Dendritic cell treated with granulocyte-macrophage colony-stimulating factor and Interleukin-4, amounts not matched to agents 40 ng/mL and 50 ng/mL, for 4 days (primary cell): ENCODE data around the gene ZNF319.
"Not testable (repeated sequence)": the region's sequence is repeated elsewhere in the genome, so short reads cannot be mapped to it uniquely, and the experiment has no call there.

Experiments used
- H3K27ac Mint-ChIP-seq: one replicate; pipeline ENCODE4 v1.8.0; 2022; ENCODE audit warnings: mild to moderate bottlenecking, mixed read lengths
- H3K27me3 Mint-ChIP-seq: one replicate; pipeline ENCODE4 v1.8.0; 2022; ENCODE audit warnings: mild to moderate bottlenecking, mixed read lengths
- H3K36me3 Mint-ChIP-seq: one replicate; pipeline ENCODE4 v1.8.0; 2022; ENCODE audit warnings: low read depth, mixed read lengths
- H3K4me1 Mint-ChIP-seq: one replicate; pipeline ENCODE4 v1.8.0; 2022; ENCODE audit warnings: low read depth, mixed read lengths
- H3K4me3 Mint-ChIP-seq: one replicate; pipeline ENCODE4 v1.8.0; 2022; ENCODE audit warnings: mild to moderate bottlenecking, moderate library complexity, mixed read lengths
- H3K9me3 Mint-ChIP-seq: one replicate; pipeline ENCODE4 v1.8.0; 2022; ENCODE audit warnings: mixed read lengths
- intact Hi-C: fragments of 100-400 bp; cut with micrococcal nuclease; formaldehyde crosslinking; loops from one replicate; pipeline ENCODE4 v1.15.0; 2022

The ZNF319 gene

DNA sequence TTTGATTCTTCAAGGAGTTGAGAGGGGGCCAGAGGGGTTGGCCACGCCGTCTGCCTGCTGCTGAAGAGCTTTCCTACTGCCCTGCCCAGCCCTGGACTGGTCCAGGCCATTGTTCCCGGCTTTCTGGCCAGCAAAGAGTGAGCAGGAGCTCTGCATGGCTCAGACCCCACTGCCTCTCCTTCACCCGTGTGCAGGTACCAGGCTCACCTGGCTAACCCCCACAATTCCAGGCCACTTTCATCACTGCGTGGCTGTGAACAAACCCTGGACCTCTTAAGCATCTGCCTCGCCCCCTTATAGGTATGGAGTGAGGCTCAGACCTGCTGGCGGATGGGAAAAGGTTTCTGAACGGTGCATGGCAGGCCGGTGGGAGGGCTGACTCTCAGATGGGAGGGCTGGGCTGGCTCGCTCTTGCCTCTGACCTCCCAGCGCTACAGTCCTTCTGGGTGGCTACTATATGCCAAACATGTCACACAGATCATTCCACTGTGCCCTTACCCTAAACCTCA is 8.9 kb downstream of the ZNF319 start:
- no peak overlapping the region for H3K27ac Mint-ChIP-seq
- intact Hi-C loops, result no loop called here
- H3K4me3 Mint-ChIP-seq, result no peak overlapping the region
- H3K27me3 Mint-ChIP-seq, result peaks cover 9% of the 10 kb centered on the region
- peaks cover 29% of the 10 kb centered on the region for H3K4me1 Mint-ChIP-seq
- H3K9me3 Mint-ChIP-seq, result no peaks in the 10 kb centered on the region
- H3K36me3 Mint-ChIP-seq, result peaks cover 40% of the 10 kb centered on the region

DNA sequence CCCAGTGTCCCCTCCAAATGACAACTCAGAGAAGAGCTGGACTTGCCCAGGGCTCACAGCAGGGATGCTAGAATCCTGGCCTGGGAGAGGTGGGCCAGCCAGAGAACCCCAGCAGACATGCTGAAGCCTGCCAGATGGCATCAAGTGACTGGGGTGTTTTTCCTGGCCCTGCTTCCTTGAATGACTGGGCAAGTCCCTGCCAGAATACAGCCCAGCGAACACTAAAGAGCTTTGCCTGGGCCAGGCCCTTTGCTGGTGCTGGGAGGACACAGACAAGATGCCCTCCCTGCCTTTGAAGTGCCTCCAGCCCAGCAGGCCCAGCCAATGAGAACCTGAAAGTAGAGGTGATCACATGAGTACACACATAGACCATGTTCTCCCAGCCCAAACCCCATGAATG is 11.5 kb downstream of the ZNF319 start:
- Mint-ChIP-seq H3K4me3 (no peak overlapping the region), H3K27me3 (peaks cover 33% of the 10 kb centered on the region), H3K36me3 (peaks cover 14% of the 10 kb centered on the region), H3K9me3 (no peaks in the 10 kb centered on the region), H3K4me1 (peaks cover 16% of the 10 kb centered on the region), H3K27ac (no peak overlapping the region)
- intact Hi-C loops, result no loop called here

DNA sequence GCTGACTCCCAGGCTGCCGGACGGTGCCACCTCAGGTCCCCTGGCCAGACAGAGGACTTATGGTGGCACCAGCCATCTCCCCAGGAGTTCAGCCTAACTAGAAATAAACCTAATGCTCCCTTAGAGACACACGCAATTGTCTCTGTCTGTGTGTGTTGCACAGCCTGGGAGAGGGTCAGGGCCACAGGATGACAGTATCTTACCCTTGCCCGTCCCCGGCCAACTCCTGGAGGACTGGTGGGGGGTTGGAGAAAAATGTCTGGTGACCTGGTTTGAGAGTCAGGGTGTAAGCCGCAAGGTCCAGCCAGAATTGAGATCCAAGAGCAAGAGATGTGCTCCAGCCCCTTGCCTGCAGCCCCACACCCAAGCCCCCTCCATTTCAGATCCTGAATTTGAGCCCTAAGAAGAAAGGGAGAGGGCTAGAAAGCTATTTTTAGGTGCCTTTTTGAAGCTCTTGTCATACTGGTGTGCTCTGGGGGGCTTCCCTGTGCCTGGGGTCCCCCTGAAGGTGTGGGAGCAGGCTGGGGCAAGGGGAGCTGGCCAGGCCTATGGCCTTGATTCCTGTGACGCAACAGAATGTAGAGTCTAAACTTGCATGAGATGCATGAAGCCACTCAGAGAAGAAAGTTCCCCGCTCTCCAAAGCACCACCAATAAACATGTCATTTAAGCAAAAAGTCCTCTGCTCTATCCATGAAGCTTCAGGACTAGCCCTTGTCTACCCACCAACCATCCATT is 12.9 kb downstream of the ZNF319 start:
- Mint-ChIP-seq H3K27ac (no peak overlapping the region), H3K27me3 (peaks cover 37% of the 10 kb centered on the region), H3K4me1 (peaks cover 12% of the 10 kb centered on the region), H3K9me3 (no peaks in the 10 kb centered on the region), H3K36me3 (peaks cover under 1% of the 10 kb centered on the region), H3K4me3 (no peak overlapping the region)
- intact Hi-C loops, result no loop called here

DNA sequence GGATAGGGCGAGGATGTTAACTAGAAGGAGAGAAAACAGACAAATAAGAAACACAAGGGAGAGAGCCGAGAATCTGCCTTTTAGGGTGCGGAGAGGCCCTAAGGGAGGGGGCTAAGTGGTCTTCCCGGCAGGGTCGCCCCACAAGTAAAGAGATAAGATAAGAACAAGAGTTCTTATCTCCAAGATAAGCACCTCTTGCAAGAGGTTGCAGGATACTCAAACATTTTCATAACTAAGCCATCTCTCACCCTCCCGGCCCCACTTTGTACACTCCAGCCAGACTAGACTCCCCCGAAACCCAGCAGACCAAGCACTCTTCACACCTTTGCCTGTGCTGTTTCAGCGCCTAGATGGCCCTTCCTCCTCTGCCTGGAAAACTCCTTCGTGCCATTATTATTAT is 14.3 kb downstream of the ZNF319 start:
- H3K4me3 Mint-ChIP-seq, result no peak overlapping the region
- intact Hi-C loops, result no loop called here
- H3K4me1 Mint-ChIP-seq, result peaks cover 12% of the 10 kb centered on the region
- no peaks in the 10 kb centered on the region for H3K9me3 Mint-ChIP-seq
- H3K27ac Mint-ChIP-seq, result no peak overlapping the region
- H3K27me3 Mint-ChIP-seq, result peaks cover 39% of the 10 kb centered on the region
- no peaks in the 10 kb centered on the region for H3K36me3 Mint-ChIP-seq

DNA sequence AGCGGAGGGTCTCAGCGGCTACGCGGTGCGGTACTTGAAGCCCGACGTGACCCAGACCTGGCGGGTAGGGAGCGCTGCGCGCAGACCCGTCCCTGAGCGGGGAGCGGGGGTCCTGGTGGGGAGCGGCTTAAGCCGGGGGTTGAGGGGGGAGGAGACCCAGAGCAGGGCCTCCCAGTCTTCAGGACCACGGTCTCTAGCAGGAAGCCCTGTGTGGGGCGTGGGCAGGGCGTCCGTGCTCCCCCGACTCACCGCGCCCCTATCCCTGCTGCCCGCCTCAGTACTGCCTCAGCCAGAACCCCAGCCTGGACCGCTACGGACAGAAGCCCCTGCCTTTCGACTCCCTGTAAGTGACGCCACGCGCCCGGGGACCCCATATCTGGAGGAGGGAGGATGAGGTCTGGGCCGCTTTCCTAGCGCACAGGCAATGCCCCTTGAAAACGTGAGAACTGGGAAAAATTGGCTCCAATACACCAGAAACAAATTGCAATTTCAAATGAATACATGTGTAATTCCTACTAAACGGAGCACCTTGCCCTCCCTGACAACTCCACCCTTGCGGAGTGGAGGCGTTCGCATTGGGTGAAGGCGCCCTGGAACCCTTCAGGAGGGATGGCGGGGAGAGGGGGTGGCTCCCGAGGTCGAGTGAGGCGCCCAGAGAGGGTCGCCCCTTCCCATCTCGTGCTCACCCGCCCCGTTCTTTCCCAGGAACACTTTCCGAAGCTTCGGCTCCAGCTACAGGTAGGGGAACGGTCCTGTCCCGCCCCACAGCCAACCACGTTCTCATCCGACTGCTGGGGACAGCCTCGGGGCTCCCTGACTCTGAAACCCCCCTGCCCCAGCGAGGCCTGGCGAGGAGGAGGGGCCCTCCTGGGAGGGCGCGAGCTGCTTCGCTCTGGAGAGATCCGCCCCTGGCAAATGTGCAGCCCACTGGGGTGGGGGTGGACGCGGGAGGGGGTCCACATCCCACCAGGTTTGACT is 15.0 kb downstream of the ZNF319 start:
- intact Hi-C loops, result no loop called here
- H3K4me1 Mint-ChIP-seq, result peaks cover 12% of the 10 kb centered on the region
- peaks cover 42% of the 10 kb centered on the region for H3K27me3 Mint-ChIP-seq
- H3K36me3 Mint-ChIP-seq, result no peaks in the 10 kb centered on the region
- peak overlapping the region; percentile 16 for H3K27ac Mint-ChIP-seq
- H3K4me3 Mint-ChIP-seq, result peak overlapping the region; percentile 76
- no peaks in the 10 kb centered on the region for H3K9me3 Mint-ChIP-seq

DNA sequence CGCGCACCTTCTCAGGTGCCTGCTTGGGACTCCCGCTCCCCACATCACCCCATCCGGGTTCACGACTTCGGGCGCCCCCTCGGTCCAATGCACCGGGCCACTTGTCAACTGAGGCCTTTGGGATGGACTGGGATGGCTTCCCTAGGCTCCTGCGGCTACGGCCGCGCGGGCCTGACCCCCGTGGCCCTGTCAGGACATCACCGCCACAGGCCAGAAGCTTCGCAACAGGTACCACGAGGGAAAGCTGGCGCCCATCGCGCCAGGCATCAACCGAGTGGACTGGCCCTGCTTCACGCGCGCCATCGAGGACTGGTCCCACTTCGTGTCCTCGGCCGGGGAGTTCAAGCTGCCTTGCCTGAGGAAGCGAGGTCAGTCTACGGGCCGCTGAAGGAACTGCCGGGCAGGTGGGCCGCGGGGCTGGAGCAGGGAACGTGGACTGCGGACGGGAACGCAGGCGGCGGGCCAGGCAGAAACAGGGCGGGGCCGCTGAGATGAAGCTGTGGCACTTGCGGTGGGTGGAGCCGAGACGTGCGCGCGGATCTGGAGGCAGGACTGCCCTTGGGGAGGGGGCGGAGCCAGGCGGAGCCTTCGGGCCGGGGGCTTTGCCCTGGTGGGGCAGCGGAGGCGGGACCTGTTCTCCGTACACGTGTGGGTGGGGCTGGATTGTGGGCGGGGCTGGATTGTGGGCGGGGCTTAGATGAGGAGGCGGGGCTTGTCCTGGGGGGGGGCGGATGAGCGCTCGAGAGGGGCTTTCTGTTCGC is 15.8 kb downstream of the ZNF319 start:
- H3K4me3 Mint-ChIP-seq, result peak overlapping the region; percentile 76
- H3K27ac Mint-ChIP-seq, result peak overlapping the region; percentile 16
- H3K36me3 Mint-ChIP-seq, result no peaks in the 10 kb centered on the region
- H3K4me1 Mint-ChIP-seq, result peaks cover 12% of the 10 kb centered on the region
- no peaks in the 10 kb centered on the region for H3K9me3 Mint-ChIP-seq
- intact Hi-C loops, result no loop called here
- peaks cover 42% of the 10 kb centered on the region for H3K27me3 Mint-ChIP-seq

DNA sequence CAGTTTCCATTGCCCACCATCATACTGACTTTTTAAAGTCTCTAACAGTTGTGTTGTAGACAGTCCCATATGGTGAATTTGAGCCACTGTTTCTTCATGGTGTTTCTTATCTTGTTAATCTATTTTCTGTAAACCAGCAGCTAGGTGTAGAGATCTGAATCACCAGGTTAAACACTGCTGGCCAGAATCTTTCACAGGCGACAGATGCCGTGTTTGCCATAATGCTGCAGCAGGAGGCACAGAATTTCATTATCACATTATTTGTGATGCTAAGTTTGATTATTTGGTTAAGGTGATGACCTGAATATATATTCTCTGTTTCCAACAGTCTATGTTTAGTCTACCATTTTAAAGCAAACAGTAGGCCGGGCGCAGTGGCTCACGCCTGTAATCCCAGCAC is 18.1 kb downstream of the ZNF319 start:
- Mint-ChIP-seq H3K36me3 (no peaks in the 10 kb centered on the region), H3K4me1 (peaks cover 12% of the 10 kb centered on the region), H3K27ac (no peak overlapping the region), H3K27me3 (peaks cover 37% of the 10 kb centered on the region), H3K4me3 (no peak overlapping the region), H3K9me3 (no peaks in the 10 kb centered on the region)
- intact Hi-C loops, result no loop called here

DNA sequence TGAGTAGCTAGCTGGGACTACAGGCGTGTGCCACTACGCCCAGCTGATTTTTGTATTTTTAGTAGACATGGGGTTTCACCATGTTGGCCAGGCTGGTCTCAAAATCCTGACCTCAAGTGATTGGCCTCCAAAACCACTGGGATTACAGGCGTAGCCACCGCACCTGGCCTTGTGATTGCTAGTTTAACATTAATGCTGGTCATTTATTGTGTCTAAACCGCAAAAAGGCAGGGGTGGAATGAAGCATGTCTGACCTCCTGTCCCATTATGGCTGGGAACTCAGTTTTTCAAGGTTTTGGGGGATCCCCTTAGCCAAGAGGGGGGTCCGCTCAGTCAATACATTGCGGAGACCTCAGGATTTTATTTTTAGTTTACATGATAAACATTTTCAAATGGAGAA is 18.8 kb downstream of the ZNF319 start:
- H3K36me3 Mint-ChIP-seq, result no peaks in the 10 kb centered on the region
- intact Hi-C loops, result no loop called here
- peaks cover 33% of the 10 kb centered on the region for H3K27me3 Mint-ChIP-seq
- no peaks in the 10 kb centered on the region for H3K9me3 Mint-ChIP-seq
- H3K4me1 Mint-ChIP-seq, result peaks cover 12% of the 10 kb centered on the region
- H3K27ac Mint-ChIP-seq, result no peak overlapping the region
- no peak overlapping the region for H3K4me3 Mint-ChIP-seq

DNA sequence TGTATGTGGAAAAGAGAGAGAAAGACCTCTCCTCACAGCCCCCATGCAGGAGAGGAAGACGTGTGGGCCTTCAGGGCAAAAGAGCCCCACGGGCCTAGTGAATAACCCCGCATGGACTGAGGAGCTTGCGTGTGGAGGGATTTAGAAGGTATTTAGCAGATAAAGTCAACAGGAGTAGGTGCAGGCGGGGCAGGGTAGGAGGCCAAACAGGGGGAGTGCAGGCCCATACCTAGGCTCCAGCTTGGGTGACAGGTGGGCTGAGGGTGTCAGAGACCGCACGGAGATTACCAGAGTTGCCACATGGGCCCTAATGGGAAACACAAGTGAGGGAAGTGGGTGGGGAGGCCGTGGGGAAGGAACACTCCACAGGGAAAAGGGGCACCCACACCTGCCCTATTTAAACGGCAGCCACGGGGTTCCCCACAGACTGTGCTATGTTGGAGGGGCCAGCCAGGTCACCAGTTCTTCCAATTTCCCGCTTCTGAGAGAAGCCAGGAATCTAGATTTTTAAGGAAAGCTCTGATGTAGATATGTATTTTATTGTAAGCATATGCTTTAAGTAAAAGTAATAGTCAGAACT is 21.4 kb downstream of the ZNF319 start:
- H3K9me3 Mint-ChIP-seq, result no peaks in the 10 kb centered on the region
- peaks cover 11% of the 10 kb centered on the region for H3K27me3 Mint-ChIP-seq
- intact Hi-C loops, result no loop called here
- no peak overlapping the region for H3K27ac Mint-ChIP-seq
- peaks cover under 1% of the 10 kb centered on the region for H3K4me1 Mint-ChIP-seq
- no peak overlapping the region for H3K4me3 Mint-ChIP-seq
- H3K36me3 Mint-ChIP-seq, result no peaks in the 10 kb centered on the region

DNA sequence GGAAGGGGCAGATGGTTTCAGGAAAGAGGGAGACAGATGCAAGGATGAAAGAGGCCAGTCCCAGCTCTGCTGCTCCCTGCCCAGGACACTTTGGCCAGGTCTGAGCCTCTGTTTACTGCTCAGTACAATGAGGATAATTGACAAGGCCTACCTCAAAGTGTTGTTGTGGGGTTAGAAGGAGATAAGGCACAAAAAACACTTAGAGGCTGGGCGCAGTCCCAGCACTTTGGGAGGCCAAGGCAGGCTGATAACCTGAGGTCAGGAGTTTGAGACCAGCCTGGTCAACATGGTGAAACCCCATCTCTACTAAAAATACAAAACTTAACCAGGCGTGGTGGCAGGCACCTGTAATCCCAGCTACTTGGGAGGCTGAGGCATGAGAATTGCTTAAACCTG is 22.4 kb downstream of the ZNF319 start:
- H3K9me3 Mint-ChIP-seq, H3K4me3 Mint-ChIP-seq, H3K27me3 Mint-ChIP-seq, H3K4me1 Mint-ChIP-seq, H3K27ac Mint-ChIP-seq, intact Hi-C loops, H3K36me3 Mint-ChIP-seq: not testable (repeated sequence)

DNA sequence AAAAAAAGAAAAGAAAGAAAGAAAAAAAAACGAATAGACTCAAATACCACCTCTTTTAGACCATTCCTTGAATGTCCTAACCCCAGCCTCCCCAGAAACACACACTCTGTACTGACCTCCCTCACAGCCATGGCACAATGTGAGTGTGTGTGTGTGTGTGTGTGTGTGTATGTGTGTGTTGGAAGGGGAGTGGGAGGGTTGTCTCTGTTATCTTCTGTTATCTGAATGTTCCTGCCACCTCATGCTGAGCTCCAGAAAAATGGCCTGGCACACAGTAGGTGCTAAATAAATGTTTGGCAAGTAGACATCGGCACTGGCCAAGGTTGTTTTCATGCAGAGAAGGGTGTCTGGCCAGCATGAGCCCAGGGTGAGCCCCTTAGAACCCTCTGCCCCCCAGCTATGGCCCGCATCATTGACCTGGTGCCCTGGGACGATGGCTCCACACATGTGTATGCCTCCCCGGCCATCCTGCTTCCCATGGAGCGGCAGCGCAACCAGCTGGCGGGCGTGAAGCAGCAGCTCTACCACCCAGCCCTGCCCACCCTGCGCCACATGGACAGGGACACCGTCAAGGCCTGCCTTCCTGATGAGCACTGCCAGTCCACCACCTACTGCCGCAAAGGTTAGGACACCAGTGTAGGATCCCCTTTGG is 22.9 kb downstream of the ZNF319 start:
- H3K4me3 Mint-ChIP-seq, result no peak overlapping the region
- H3K27me3 Mint-ChIP-seq, result peaks cover 4% of the 10 kb centered on the region
- H3K36me3 Mint-ChIP-seq, result no peaks in the 10 kb centered on the region
- no peaks in the 10 kb centered on the region for H3K4me1 Mint-ChIP-seq
- intact Hi-C loops, result no loop called here
- H3K9me3 Mint-ChIP-seq, result no peaks in the 10 kb centered on the region
- no peak overlapping the region for H3K27ac Mint-ChIP-seq

DNA sequence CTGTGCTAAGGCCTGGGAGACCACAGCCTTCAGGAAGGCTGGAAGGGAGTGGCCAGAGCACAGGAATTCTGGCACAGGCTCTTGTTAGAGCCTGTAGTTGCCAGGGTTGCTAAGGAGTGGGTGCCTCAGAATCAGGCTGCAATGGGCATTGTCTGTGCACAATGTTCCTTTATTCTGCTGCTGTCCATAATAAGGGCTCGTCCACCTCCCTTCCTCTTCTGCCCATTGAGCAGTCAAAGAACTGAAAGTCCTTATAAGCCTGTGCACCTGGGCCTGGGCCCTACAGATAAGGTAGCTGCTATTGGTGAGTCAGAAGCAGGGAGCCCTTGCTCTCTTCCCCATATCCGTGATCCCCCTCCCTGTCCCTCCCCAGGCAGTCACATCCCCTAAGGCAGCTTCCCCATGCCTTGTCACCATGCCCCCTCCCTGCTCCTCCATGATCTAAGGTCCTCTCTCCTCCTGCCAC is 24.1 kb downstream of the ZNF319 start:
- Mint-ChIP-seq H3K4me3 (no peak overlapping the region), H3K4me1 (no peaks in the 10 kb centered on the region), H3K27me3 (peaks cover 3% of the 10 kb centered on the region), H3K27ac (no peak overlapping the region), H3K36me3 (no peaks in the 10 kb centered on the region), H3K9me3 (no peaks in the 10 kb centered on the region)
- intact Hi-C loops, result no loop called here

DNA sequence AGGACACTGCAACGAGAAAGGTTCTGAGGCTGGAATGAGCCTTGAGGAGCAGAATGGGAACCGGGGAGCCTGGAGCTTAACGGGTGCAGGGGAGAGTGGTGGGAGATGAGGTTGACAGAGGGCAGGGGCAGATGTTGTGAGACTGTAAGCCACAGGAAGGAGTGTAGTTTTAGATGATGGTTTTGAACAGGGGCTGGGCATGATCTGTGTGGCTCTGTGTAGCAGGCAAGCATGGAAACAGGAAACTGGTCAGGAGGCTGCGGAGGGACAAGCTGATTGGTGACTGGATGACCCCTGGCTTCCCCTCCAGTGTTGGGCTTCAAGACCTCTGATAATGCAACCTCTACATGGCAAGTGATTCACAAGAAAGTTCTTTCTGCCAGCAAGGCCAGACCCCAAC is 28.2 kb downstream of the ZNF319 start:
- H3K4me3 Mint-ChIP-seq, result no peak overlapping the region
- no peaks in the 10 kb centered on the region for H3K9me3 Mint-ChIP-seq
- no peaks in the 10 kb centered on the region for H3K36me3 Mint-ChIP-seq
- H3K27ac Mint-ChIP-seq, result no peak overlapping the region
- intact Hi-C loops, result no loop called here
- H3K27me3 Mint-ChIP-seq, result no peaks in the 10 kb centered on the region
- H3K4me1 Mint-ChIP-seq, result no peaks in the 10 kb centered on the region
